HepG2 (cell line): Measurements from ENCODE around the gene SFXN5. TPM values are rescaled to one million over a fixed set of nuclear protein-coding genes. Genes with fewer than 3 reads are reported as not detected.

Experiments used
- CHD2 ChIP-seq: IDR thresholded peaks from 2 replicates; pipeline ENCODE4 v1.6.1; 2011; ENCODE audit warnings: low read depth, low read length, improper control_type of control experiment
- FOXK2 ChIP-seq: fragments of 450-650 bp; IDR thresholded peaks from 2 replicates; pipeline ENCODE4 v1.6.1; 2016
- FOXP1 ChIP-seq, 2 experiments: fragments of 450-650 bp in 1 of 2; IDR thresholded peaks; 2 replicates each; pipeline ENCODE4 v1.6.1; 2017 to 2018; ENCODE audit warnings: antibody characterized with exemption in 1 of 2
- PCBP1 ChIP-seq: fragments of 200-400 bp; formaldehyde crosslinking; IDR thresholded peaks from 2 replicates; pipeline ENCODE4 v1.6.1; 2017; ENCODE audit warnings: mild to moderate bottlenecking, low read depth, low read length, borderline replicate concordance
- SNAI1 ChIP-seq: sonication (generic); formaldehyde crosslinking; IDR thresholded peaks from 2 replicates; pipeline ENCODE4 v1.5.0; 2020; ENCODE audit warnings: mild to moderate bottlenecking, missing genetic modification reagents, borderline replicate concordance
- THYN1 ChIP-seq: sonication (generic); formaldehyde crosslinking; IDR thresholded peaks from 2 replicates; pipeline ENCODE4 v1.8.1; 2023; ENCODE audit warnings: low read depth, mild to moderate bottlenecking, moderate library complexity, missing genetic modification reagents, borderline replicate concordance
- ZNF326 ChIP-seq: sonication (generic); formaldehyde crosslinking; IDR thresholded peaks from 2 replicates; pipeline ENCODE4 v1.4.0; 2020; ENCODE audit warnings: missing genetic modification reagents, borderline replicate concordance
- ZNF441 ChIP-seq: sonication (generic); formaldehyde crosslinking; IDR thresholded peaks from 2 replicates; pipeline ENCODE4 v1.7.0; 2021; ENCODE audit warnings: missing genetic modification reagents, borderline replicate concordance
- ZNF550 ChIP-seq: sonication (generic); formaldehyde crosslinking; IDR thresholded peaks from 2 replicates; pipeline ENCODE4 v1.4.0; 2020; ENCODE audit warnings: mild to moderate bottlenecking, missing genetic modification reagents, borderline replicate concordance
- ZNF598 ChIP-seq: sonication (generic); formaldehyde crosslinking; IDR thresholded peaks from 2 replicates; pipeline ENCODE4 v1.5.1; 2020; ENCODE audit warnings: mild to moderate bottlenecking, missing genetic modification reagents, borderline replicate concordance
- ZNF652 ChIP-seq: IDR thresholded peaks from 2 replicates; pipeline ENCODE4 v1.6.1; 2016; ENCODE audit warnings: low read depth, borderline replicate concordance
- ZNF792 ChIP-seq: IDR thresholded peaks from 2 replicates; pipeline ENCODE4 v1.6.1; 2016
- polyA plus RNA-seq, 8 experiments: library from polyadenylated mRNA; depleted of rRNA in 3 of 8; stranded (reverse) in 7 of 8; unstranded in 1 of 8; fragments of >200 nt; fragmentation: Illumina TruSeq in 4 of 8; extraction: Trizol in 4 of 8; gene quantifications; 2 replicates each; pipeline versions ENCODE4 v1.2.1 to v1.2.3, GENCODE V29; 2011 to 2016; ENCODE audit warnings: low read depth in 4 of 8, missing spikeins in 1 of 8, mixed read lengths in 1 of 8; ENCODE audit not compliant: insufficient read depth in 1 of 8
- total RNA-seq, 5 experiments: library from RNA; depleted of rRNA; stranded (reverse); fragments of >200 nt; fragmentation: Illumina TruSeq; extraction: Trizol; gene quantifications; 2 replicates each; pipeline ENCODE4 v1.2.3, GENCODE V29; 2016; ENCODE audit warnings: low read depth in 1 of 5
- TF ChIP-seq, protein P1 (sequence below): sonication (generic); formaldehyde crosslinking; IDR thresholded peaks from 2 replicates; pipeline ENCODE4 v1.4.0; 2020; ENCODE audit warnings: missing genetic modification reagents, borderline replicate concordance
- TF ChIP-seq, protein P2 (sequence below): sonication (generic); formaldehyde crosslinking; IDR thresholded peaks from 2 replicates; pipeline ENCODE4 v1.8.1; 2023; ENCODE audit warnings: mild to moderate bottlenecking, inconsistent platforms, moderate library complexity, missing genetic modification reagents, borderline replicate concordance
- TF ChIP-seq, protein P3 (sequence below): sonication (generic); formaldehyde crosslinking; IDR thresholded peaks from 2 replicates; pipeline ENCODE4 v1.4.0; 2020; ENCODE audit warnings: missing genetic modification reagents
- TF ChIP-seq, protein P4 (sequence below): IDR thresholded peaks from 2 replicates; pipeline ENCODE4 v1.6.1; 2018; ENCODE audit warnings: missing genetic modification reagents
- TF ChIP-seq, protein P5 (sequence below): IDR thresholded peaks from 2 replicates; pipeline ENCODE4 v1.6.1; 2016; ENCODE audit warnings: missing compliant biosample characterization, missing genetic modification reagents, borderline replicate concordance
- TF ChIP-seq, protein P6 (sequence below): IDR thresholded peaks from 2 replicates; pipeline ENCODE4 v1.6.1; 2016; ENCODE audit warnings: control low read depth

The SFXN5 gene
- total and polyA plus RNA-seq, 2 of the 13 experiments (the other 11 are each of a cell fraction or from before 2014, with no cell fraction given) = 34.9 to 37.4 TPM

DNA sequence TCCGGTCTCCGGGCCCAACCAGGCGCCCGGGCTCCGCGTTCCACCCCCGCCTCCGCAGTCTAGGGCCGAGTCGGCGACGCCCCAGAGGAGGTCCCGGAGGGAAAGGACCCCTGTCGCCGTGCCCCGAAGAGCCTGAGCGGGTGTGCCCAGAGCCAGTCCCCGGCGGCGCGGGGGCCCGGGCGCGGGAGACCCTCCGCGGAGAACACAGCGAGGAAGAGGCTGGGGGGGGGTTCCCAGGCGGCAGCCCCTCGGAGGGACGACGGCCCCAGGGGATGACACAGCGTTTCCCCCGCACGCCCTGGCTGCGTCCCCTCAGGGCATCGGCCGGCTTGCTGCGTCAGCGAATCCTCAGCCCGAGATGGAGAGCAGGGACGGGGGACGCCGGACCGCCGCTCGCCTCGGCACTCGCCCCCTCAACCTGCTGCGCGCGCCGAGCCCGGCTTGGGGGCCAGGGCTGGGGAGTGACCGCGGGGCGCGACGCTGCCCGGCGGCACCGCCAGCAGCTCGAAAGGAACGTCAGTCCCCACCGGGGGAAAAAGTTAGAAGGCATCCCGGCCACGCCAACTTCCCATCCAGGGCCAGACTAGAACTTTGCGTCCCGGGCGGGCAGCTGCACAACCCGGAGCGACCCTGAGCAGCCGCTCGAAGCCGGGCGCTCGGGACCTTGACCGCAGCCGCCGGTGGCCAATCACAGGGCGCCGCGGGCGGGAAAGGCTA lies 711 bp downstream of the SFXN5 start (continued):
- TF ChIP-seq, protein P1, sequence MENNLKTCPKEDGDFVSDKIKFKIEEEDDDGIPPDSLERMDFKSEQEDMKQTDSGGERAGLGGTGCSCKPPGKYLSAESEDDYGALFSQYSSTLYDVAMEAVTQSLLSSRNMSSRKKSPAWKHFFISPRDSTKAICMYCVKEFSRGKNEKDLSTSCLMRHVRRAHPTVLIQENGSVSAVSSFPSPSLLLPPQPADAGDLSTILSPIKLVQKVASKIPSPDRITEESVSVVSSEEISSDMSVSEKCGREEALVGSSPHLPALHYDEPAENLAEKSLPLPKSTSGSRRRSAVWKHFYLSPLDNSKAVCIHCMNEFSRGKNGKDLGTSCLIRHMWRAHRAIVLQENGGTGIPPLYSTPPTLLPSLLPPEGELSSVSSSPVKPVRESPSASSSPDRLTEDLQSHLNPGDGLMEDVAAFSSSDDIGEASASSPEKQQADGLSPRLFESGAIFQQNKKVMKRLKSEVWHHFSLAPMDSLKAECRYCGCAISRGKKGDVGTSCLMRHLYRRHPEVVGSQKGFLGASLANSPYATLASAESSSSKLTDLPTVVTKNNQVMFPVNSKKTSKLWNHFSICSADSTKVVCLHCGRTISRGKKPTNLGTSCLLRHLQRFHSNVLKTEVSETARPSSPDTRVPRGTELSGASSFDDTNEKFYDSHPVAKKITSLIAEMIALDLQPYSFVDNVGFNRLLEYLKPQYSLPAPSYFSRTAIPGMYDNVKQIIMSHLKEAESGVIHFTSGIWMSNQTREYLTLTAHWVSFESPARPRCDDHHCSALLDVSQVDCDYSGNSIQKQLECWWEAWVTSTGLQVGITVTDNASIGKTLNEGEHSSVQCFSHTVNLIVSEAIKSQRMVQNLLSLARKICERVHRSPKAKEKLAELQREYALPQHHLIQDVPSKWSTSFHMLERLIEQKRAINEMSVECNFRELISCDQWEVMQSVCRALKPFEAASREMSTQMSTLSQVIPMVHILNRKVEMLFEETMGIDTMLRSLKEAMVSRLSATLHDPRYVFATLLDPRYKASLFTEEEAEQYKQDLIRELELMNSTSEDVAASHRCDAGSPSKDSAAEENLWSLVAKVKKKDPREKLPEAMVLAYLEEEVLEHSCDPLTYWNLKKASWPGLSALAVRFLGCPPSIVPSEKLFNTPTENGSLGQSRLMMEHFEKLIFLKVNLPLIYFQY (CRISPR knock-in tag) = peak; percentile 60; the same call in 1 of the 2 replicates
- TF ChIP-seq, protein P2, sequence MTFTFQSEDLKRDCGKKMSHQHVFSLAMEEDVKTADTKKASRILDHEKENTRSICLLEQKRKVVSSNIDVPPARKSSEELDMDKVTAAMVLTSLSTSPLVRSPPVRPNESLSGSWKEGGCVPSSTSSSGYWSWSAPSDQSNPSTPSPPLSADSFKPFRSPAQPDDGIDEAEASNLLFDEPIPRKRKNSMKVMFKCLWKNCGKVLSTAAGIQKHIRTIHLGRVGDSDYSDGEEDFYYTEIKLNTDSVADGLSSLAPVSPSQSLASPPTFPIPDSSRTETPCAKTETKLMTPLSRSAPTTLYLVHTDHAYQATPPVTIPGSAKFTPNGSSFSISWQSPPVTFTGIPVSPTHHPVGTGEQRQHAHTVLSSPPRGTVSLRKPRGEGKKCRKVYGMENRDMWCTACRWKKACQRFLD (CRISPR knock-in tag) = no peak
- TF ChIP-seq THYN1 (no peak), FOXK2 (no peak), ZNF598 (CRISPR knock-in tag) (no peak), FOXP1 (IDR thresholded peaks at IDR 0.05) (no peak), FOXP1 (CRISPR knock-in tag; IDR thresholded peaks at IDR 0.05) (no peak), SNAI1 (CRISPR knock-in tag) (0 out of 2 replicates have a peak, but pooled peaks have one; percentile 20), PCBP1 (no peak), ZNF652 (no peak), CHD2 (0 out of 2 replicates have a peak, but pooled peaks have one; percentile 21), ZNF550 (CRISPR knock-in tag) (peak; percentile 96), ZNF792 (CRISPR knock-in tag) (no peak), ZNF326 (CRISPR knock-in tag) (no peak), ZNF441 (CRISPR knock-in tag) (no peak; the same call in 1 of the 2 replicates)
- TF ChIP-seq, protein P3, sequence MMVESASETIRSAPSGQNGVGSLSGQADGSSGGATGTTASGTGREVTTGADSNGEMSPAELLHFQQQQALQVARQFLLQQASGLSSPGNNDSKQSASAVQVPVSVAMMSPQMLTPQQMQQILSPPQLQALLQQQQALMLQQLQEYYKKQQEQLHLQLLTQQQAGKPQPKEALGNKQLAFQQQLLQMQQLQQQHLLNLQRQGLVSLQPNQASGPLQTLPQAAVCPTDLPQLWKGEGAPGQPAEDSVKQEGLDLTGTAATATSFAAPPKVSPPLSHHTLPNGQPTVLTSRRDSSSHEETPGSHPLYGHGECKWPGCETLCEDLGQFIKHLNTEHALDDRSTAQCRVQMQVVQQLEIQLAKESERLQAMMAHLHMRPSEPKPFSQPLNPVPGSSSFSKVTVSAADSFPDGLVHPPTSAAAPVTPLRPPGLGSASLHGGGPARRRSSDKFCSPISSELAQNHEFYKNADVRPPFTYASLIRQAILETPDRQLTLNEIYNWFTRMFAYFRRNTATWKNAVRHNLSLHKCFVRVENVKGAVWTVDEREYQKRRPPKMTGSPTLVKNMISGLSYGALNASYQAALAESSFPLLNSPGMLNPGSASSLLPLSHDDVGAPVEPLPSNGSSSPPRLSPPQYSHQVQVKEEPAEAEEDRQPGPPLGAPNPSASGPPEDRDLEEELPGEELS = no peak
- TF ChIP-seq, protein P4, sequence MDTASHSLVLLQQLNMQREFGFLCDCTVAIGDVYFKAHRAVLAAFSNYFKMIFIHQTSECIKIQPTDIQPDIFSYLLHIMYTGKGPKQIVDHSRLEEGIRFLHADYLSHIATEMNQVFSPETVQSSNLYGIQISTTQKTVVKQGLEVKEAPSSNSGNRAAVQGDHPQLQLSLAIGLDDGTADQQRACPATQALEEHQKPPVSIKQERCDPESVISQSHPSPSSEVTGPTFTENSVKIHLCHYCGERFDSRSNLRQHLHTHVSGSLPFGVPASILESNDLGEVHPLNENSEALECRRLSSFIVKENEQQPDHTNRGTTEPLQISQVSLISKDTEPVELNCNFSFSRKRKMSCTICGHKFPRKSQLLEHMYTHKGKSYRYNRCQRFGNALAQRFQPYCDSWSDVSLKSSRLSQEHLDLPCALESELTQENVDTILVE (CRISPR knock-in tag) = no peak
- TF ChIP-seq, protein P5, sequence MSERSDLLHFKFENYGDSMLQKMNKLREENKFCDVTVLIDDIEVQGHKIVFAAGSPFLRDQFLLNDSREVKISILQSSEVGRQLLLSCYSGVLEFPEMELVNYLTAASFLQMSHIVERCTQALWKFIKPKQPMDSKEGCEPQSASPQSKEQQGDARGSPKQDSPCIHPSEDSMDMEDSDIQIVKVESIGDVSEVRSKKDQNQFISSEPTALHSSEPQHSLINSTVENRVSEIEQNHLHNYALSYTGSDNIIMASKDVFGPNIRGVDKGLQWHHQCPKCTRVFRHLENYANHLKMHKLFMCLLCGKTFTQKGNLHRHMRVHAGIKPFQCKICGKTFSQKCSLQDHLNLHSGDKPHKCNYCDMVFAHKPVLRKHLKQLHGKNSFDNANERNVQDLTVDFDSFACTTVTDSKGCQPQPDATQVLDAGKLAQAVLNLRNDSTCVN (CRISPR knock-in tag) = no peak
- TF ChIP-seq, protein P6, sequence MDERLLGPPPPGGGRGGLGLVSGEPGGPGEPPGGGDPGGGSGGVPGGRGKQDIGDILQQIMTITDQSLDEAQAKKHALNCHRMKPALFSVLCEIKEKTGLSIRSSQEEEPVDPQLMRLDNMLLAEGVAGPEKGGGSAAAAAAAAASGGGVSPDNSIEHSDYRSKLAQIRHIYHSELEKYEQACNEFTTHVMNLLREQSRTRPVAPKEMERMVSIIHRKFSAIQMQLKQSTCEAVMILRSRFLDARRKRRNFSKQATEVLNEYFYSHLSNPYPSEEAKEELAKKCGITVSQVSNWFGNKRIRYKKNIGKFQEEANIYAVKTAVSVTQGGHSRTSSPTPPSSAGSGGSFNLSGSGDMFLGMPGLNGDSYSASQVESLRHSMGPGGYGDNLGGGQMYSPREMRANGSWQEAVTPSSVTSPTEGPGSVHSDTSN = no peak
